HG03066 (cell line): ENCODE results near the gene STX4.

ENCODE experiments used
- ATAC-seq: cut with Tn5 transposase; IDR thresholded peaks from one replicate; pipeline ENCODE4 v1.9.1; 2021; ENCODE audit warnings: low read depth; ENCODE audit not compliant: unreplicated experiment

Gene STX4

DNA sequence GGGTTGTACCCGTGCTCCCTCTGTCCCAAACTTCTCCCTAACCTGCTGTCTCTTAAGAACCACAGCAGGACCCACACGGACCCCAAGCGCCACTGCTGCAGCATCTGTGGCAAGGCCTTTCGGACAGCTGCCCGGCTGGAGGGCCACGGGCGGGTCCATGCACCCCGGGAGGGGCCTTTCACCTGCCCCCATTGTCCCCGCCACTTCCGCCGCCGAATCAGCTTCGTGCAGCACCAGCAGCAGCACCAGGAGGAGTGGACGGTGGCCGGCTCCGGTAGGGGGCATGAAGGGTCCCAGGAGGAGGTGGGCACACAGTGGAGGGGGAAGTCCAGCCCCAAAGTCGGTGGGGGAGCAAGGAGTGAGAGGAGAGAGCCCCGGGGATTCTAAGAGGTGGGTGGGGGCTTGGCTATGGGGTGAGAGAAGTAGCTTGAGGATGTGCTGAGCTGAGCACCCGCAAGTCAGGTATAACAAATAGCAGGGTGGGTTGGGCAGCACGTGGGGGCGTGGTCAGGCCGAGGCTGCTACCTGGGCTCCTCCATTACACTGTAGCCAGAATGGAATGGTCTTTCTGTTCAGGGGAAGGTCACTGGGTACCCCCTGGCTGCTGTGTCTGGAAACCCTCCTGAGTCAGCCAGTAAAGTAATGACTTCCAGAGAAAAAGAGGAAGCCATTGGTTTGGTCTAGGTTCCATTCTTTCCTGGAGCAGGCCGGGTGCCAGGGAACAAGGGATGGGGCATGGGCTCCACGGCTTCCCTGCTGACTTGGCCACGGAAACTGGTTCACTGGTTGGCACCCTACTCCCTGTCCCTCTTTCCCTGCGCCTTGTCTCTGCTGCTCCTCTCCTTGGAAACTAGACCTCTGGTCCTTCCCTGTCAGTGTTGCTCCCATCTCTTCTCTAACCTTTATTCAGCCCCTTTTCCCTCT is 48.3 kb downstream of the STX4 start:
- ATAC-seq, result no peak

GRCh38 chr16:31082368-31083045 is 49.1 kb downstream of the STX4 start:
- no peak for ATAC-seq

DNA sequence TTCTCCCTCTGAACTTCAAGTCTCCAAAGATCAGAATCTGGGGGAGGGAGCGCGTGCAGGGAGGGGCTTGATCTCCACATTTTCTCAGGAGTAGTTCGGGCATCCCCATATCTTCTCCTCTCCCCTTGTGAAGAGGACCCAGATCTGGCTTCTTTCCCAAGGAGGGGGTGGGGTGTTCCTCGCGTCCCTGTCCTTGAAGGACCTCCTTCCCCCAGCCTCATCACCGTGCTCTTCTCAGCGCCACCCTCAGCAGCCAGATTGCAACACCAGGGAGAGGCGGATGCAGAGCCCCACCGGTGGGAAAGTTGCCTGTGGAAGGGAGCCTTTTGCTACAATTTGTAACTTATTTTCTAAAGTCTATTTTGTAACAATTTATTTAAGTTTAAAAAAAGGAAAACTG is 49.7 kb downstream of the STX4 start:
- ATAC-seq, result no peak

- no peak for ATAC-seq
Observed at GRCh38 chr16:31083556-31083955, 50.2 kb downstream of the STX4 start.

- ATAC-seq, result no peak
Observed at GRCh38 chr16:31083981-31084380, 50.6 kb downstream of the STX4 start.

DNA sequence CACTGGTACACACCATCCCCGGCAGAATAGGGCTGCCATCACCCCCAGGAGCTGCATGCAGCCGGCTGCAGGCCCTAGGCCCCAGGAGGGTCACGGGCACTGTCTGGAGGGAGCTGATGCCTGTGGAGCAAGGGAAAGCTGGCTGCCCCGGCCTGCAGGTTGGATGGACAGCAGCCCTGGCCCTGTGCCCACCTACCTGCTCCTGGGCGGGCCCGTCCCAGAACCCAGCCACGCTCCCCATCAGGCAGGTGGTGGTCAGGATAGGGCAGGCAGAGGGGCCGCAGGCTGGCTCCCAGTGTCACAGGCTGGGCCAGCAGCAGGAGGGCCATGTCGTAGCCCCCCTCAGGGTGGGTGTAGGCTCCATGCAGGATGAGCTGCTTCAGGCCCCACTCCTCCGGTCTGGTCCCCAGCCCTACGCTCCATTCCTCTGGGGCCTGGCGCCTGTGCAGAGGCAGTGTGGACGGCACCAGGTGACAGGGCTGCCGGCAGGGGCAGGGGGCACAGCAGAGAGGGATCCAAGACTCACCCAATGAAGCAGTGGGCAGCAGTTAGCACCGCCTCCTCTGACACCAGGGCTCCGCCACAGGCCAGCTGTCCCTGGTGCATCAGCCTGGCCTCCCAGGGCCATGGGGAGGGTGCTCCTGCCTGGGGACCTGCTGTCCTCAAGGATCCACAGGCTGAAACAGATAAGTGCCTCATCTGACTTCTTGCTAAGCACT is 51.4 kb downstream of the STX4 start:
- ATAC-seq, result no peak

DNA sequence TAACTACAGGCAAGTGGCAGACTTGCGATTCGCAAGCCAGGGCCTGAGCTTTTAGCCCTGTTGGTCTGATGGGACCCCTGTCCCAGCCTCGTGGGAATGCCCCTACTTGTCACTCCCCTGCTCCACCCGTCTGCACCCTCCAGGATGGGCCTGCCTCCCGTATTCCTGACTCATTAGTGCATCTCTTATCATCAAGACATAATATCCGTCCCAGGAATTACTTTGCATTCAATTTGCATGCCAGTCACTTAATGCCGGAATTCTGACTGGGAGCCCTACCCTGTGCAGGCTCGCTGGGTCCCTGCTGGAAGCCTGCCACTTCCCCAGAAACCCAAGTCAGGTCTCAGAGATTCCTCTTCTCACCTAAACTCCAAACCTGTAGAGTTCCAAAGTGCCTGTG is 52.1 kb downstream of the STX4 start:
- ATAC-seq, result no peak

- ATAC-seq, result no peak
Observed at GRCh38 chr16:31085873-31086628, 52.7 kb downstream of the STX4 start.

DNA sequence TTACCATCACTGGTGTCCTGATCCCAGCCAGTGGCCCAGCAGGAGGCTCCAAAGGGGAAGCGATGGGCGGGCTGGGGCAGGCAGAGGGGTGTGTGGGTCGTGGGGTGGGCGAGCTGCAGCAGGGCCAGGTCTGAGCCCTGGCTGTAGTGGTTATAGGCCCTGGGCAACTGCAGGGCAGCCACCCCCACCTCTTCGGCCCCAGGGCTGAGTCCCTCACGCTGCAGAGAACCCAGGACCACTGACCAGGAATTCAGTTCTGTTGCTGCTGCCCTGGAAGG is 53.2 kb downstream of the STX4 start:
- ATAC-seq, result no peak

- no peak for ATAC-seq
Observed at GRCh38 chr16:31087481-31087880, 54.1 kb downstream of the STX4 start.

DNA sequence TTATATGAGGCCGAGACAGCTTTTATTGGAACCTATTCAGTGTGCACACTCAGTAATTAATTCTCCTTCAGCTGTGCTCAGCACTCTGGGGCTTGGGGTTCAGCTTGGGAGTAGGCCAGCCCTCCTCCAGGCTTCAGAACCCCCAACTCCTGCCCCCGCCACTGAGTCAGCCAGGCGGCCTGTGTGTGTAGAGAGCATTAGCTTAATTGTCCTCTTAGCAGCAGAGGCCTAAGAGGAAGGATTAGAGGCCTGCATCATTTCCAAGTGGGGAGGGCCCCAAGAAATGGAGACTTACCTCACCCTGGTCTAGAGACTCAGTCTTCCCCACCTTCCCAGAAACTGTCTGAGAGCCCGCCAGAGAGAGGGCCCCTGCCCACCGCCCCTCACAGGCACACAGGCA is 54.6 kb downstream of the STX4 start:
- no peak for ATAC-seq

GRCh38 chr16:31088459-31089183 is 55.3 kb downstream of the STX4 start, which contains the start of gene PRSS53:
TSS of gene PRSS53 (minus strand) at chr16:31088943. CDS start at chr16:31088809, 134 bp downstream.
- no peak for ATAC-seq

DNA sequence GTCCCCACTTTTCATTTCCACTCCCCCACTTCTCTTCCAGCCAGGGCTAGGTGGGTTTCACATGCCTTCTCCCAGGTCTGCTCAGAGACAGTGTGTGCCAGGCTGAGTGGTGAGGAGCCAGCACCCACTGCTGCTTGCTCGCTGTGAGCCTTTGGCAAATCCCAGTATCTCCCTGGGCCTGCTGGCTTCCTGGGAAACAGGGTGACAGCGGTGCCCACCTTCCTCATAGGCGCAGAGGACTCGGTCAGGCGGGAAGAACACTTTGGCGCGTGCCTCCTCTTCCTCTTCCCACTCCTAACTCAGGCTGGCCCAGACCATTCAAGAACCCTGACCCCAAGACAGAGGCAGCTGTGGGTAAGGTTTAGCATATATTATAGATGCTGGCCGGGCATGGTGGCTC is 55.8 kb downstream of the STX4 start:
- no peak for ATAC-seq
